A673 (cell line): ENCODE results near the gene UGP2.

Source experiments
- CTCF ChIP-seq: fragments of 300-800, 200-600 bp; sonication (generic); conservative IDR thresholded peaks from 2 replicates; pipeline ENCODE4 v1.5.1; 2017; ENCODE audit warnings: low read depth, mild to moderate bottlenecking, antibody characterized with exemption, low read length, moderate library complexity, mixed read lengths
- EZH2 ChIP-seq: fragments of 200-600 bp; sonication (generic); IDR thresholded peaks from 2 replicates; pipeline ENCODE4 v1.6.1; 2017; ENCODE audit warnings: borderline replicate concordance, low read depth, mild to moderate bottlenecking, mixed read lengths, antibody characterized with exemption, low read length; ENCODE audit not compliant: poor library complexity, severe bottlenecking

GRCh38 chr2:63796366-63796765 lies 45.3 kb upstream of the UGP2 start:
- no peak for TF ChIP-seq CTCF
- no peak for TF ChIP-seq EZH2
